ENCODE data around the gene PLEKHH3. TPM values are rescaled to one million over a fixed set of nuclear protein-coding genes. Genes with fewer than 3 reads are reported as not detected.

Gene PLEKHH3
- polyA plus RNA-seq, 1 donor from 2014 or later: 1.1 TPM

DNA sequence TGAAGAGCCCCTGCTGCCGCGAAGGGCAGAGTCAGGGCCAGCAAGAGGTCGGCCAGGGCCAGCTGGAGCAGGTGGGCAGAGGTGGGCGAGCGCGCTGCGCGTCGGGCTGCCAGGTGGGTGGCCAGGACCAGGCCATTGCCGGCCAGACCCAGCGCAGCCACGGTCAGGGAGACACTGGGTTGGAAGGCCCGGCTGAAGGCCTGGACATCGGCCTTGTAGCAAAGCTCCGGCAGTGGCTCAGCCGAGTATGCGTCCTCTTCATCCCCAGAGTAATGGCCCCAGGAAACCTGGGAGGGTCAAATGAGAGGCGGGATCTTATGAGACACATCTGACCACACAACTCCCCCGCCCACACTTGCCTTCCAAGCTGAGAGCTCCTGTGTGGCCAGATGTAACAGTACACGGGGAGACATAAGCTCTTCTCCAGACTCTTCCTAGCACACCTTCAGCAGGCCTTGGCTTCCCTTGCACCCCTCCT lies 3.6 kb upstream of the PLEKHH3 start:
- H3K4me1 Mint-ChIP-seq: peaks cover 29 to 37% (median 33%) of the 10 kb centered on the region in 3 donors
- H3K27me3 Mint-ChIP-seq: peaks cover 21% of the 10 kb centered on the region
- peak overlapping the region; percentile 72 to 82 (median 76) for H3K4me3 Mint-ChIP-seq
- no peaks in the 10 kb centered on the region for H3K36me3 Mint-ChIP-seq
- H3K9me3 Mint-ChIP-seq: no peaks in the 10 kb centered on the region
- peak overlapping the region; percentile 6 to 83 (median 47) for H3K27ac Mint-ChIP-seq

- peak overlapping the region; percentile 72 to 96 (median 90) for H3K4me3 Mint-ChIP-seq
- H3K27me3 Mint-ChIP-seq: peaks cover 23% of the 10 kb centered on the region
- H3K9me3 Mint-ChIP-seq: no peaks in the 10 kb centered on the region
- H3K36me3 Mint-ChIP-seq: no peaks in the 10 kb centered on the region
- H3K4me1 Mint-ChIP-seq: peaks cover 30 to 41% (median 34%) of the 10 kb centered on the region in 3 donors
- peak overlapping the region; percentile 82 to 94 (median 93) for H3K27ac Mint-ChIP-seq
These were observed 2.9 kb upstream of the PLEKHH3 start for GRCh38 chr17:42679492-42680330.

GRCh38 chr17:42678951-42679491 lies 2.2 kb upstream of the PLEKHH3 start:
- peaks cover 37 to 44% (median 40%) of the 10 kb centered on the region in 3 donors for H3K4me1 Mint-ChIP-seq
- H3K36me3 Mint-ChIP-seq: no peaks in the 10 kb centered on the region
- peaks cover 29% of the 10 kb centered on the region for H3K27me3 Mint-ChIP-seq
- peak overlapping the region; percentile 85 to 97 (median 96) for H3K4me3 Mint-ChIP-seq
- H3K27ac Mint-ChIP-seq: peak overlapping the region in 2 of 3 donors; percentile 93 to 96
- H3K9me3 Mint-ChIP-seq: no peaks in the 10 kb centered on the region

- Mint-ChIP-seq H3K27me3 (peaks cover 29% of the 10 kb centered on the region), H3K4me3 (peak overlapping the region; percentile 85 to 97 (median 96)), H3K27ac (peak overlapping the region; percentile 84 to 96 (median 93)), H3K36me3 (no peaks in the 10 kb centered on the region), H3K4me1 (peaks cover 37 to 41% (median 38%) of the 10 kb centered on the region in 3 donors), H3K9me3 (no peaks in the 10 kb centered on the region)
These were observed 1.4 kb upstream of the PLEKHH3 start for GRCh38 chr17:42677921-42678781.

- Mint-ChIP-seq H3K4me1 (peaks cover 33 to 36% (median 36%) of the 10 kb centered on the region in 3 donors), H3K9me3 (no peaks in the 10 kb centered on the region), H3K27me3 (peaks cover 25% of the 10 kb centered on the region), H3K4me3 (peak overlapping the region; percentile 85 to 97 (median 96)), H3K36me3 (no peaks in the 10 kb centered on the region), H3K27ac (peak overlapping the region; percentile 78 to 96 (median 93))
These were observed 441 bp upstream of the PLEKHH3 start for GRCh38 chr17:42677012-42677857.

GRCh38 chr17:42675965-42676423 lies 800 bp downstream of the PLEKHH3 start:
- Mint-ChIP-seq H3K36me3 (no peaks in the 10 kb centered on the region), H3K4me1 (peaks cover 29 to 34% (median 30%) of the 10 kb centered on the region in 3 donors), H3K27ac (peak overlapping the region in 1 of 3 donors; percentile 50), H3K9me3 (no peaks in the 10 kb centered on the region), H3K4me3 (peak overlapping the region in 3 of 4 donors; percentile 74 to 90 (median 88)), H3K27me3 (peaks cover 23% of the 10 kb centered on the region)

DNA sequence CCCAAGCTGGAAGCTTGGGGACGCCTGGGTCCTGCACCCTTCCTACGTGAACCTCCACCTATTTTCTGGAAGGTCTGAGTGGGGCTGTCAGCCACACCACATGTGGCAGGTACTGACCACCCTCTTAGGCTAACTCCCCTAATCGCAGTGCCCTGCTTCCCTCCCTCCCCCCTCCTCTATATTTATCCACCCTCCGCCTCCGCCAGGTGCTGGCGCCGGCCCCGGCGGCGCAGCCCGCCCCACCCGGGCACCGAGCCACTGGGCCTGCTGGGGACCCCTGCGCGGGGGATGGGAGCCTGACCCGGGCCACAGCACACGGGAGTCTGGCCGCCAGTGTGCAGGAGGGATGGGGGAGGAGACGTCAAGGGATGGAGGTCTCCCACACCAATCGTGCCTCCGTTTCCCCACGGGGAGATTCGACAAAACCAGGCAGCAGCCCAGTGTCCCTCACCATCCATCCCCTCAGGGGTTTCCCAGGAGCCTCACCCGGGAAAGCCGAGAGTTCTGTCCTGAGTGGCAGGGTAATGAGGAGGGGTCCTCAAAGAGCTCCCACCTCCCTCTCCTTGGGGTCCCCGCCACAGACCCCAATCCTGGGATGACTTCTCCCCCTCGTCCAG lies 1.3 kb downstream of the PLEKHH3 start:
- Mint-ChIP-seq H3K36me3 (no peaks in the 10 kb centered on the region), H3K27me3 (peaks cover 26% of the 10 kb centered on the region), H3K4me1 (peaks cover 27 to 31% (median 28%) of the 10 kb centered on the region in 3 donors), H3K9me3 (no peaks in the 10 kb centered on the region), H3K4me3 (peak overlapping the region; percentile 25 to 85 (median 76)), H3K27ac (no peak overlapping the region)

DNA sequence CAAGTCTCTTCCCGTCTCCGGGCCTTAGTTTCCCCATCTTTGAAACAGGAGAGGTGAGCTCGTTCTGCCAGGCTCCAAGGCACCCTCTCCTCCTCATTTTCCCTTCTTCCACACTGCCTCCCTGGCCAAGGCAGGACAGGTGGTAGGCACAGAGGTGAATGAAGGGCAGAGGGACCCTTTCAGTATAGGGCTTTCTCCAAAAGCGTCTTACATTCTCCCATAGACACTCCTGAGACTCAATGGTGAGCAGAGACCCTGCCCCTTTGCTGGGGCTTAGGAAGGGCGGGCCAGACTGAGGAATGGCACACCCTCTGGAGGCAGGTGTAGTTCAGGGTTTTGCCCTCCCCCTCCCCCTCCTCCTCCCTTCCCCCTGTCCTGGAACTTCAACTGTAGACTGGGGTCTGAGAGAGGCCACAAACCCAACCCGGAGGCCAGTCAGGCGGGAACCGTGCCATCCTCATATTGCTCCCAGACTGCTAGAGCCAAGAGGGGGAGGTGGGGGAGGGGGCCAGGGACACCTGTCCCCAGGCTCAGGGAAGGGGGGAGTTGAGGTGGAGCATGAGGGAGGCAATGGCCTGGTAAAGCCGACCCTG lies 1.9 kb downstream of the PLEKHH3 start:
- Mint-ChIP-seq H3K4me3 (peak overlapping the region in 3 of 4 donors; percentile 74 to 85 (median 79)), H3K4me1 (peaks cover 25 to 32% (median 28%) of the 10 kb centered on the region in 3 donors), H3K9me3 (no peaks in the 10 kb centered on the region), H3K27me3 (peaks cover 28% of the 10 kb centered on the region), H3K27ac (peak overlapping the region in 2 of 3 donors; percentile 25 to 74), H3K36me3 (no peaks in the 10 kb centered on the region)

- Mint-ChIP-seq H3K27ac (peak overlapping the region in 2 of 3 donors; percentile 25 to 74), H3K27me3 (peaks cover 28% of the 10 kb centered on the region), H3K4me3 (peak overlapping the region; percentile 58 to 85 (median 76)), H3K4me1 (peaks cover 24 to 27% (median 27%) of the 10 kb centered on the region in 3 donors), H3K36me3 (no peaks in the 10 kb centered on the region), H3K9me3 (no peaks in the 10 kb centered on the region)
These were observed 2.7 kb downstream of the PLEKHH3 start for GRCh38 chr17:42673885-42674754.

- H3K4me1 Mint-ChIP-seq: peaks cover 20 to 24% (median 23%) of the 10 kb centered on the region in 3 donors
These were observed 3.4 kb downstream of the PLEKHH3 start for GRCh38 chr17:42673266-42673884.

DNA sequence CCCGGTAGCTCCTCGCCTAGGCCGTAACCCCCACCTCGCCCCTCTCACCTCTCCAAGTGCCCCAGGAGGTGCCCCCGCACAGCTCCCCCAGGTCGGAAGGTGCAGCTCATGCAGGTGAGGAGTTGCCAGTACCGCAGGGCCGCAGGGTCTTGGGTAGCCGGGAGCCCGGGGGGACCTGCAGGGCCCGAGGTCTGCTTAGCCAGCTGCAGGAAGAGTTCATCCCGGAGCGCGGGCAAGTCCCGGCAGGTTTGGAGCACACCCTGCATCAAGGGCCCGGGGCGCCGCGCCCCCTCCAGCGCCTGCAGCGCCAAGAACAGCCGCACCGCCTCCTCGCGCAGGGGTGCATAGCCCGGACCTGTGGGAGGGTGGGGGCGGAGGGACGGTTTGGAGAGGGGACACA lies 4.8 kb downstream of the PLEKHH3 start:
- Mint-ChIP-seq H3K4me3 (peak overlapping the region in 2 of 4 donors; percentile 73 to 75), H3K36me3 (peaks cover 2% of the 10 kb centered on the region), H3K27me3 (peaks cover 28% of the 10 kb centered on the region), H3K9me3 (no peaks in the 10 kb centered on the region), H3K27ac (no peak overlapping the region), H3K4me1 (peaks cover 13 to 20% (median 19%) of the 10 kb centered on the region in 3 donors)

More at GRCh38 chr17:42673266-42673884, 3.4 kb downstream of the PLEKHH3 start:
- peak overlapping the region in 1 of 4 donors; percentile 79 for H3K4me3 Mint-ChIP-seq
- H3K27me3 Mint-ChIP-seq: peaks cover 28% of the 10 kb centered on the region
- peak overlapping the region in 1 of 3 donors; percentile 74 for H3K27ac Mint-ChIP-seq
- no peaks in the 10 kb centered on the region for H3K9me3 Mint-ChIP-seq
- peaks cover 2% of the 10 kb centered on the region for H3K36me3 Mint-ChIP-seq
